DOHH2 (cell line): ENCODE results near the gene OTOF.

Experiments used
- H3F3A ChIP-seq: fragments of 200-600 bp; sonication (generic), shearing (Covaris generic); 2 replicates; pipeline ENCODE4 v1.6.0; 2016; ENCODE audit warnings: antibody characterized with exemption, mild to moderate bottlenecking; ENCODE audit not compliant: control insufficient read depth, insufficient read depth
- H3K27ac ChIP-seq: fragments of 200-600 bp; sonication (generic); 2 replicates; pipeline ENCODE4 v1.5.1; 2014; ENCODE audit warnings: low read depth, mild to moderate bottlenecking, low read length, moderate library complexity
- H3K27me3 ChIP-seq: fragments of 200-600 bp; sonication (generic); 2 replicates; pipeline ENCODE4 v1.6.1; 2014; ENCODE audit warnings: mild to moderate bottlenecking, low read length, mixed read lengths; ENCODE audit not compliant: control insufficient read depth
- H3K36me3 ChIP-seq: fragments of 200-600 bp; sonication (generic); 2 replicates; pipeline ENCODE4 v1.6.1; 2014; ENCODE audit warnings: mild to moderate bottlenecking, low read length, moderate library complexity, mixed read lengths; ENCODE audit not compliant: control insufficient read depth
- H3K4me1 ChIP-seq: fragments of 200-600 bp; sonication (generic); 2 replicates; pipeline ENCODE4 v1.6.1; 2014; ENCODE audit warnings: mild to moderate bottlenecking, low read length, mixed read lengths; ENCODE audit not compliant: control insufficient read depth
- H3K4me2 ChIP-seq: fragments of 200-600 bp; sonication (generic); 2 replicates; pipeline ENCODE4 v1.6.0; 2014; ENCODE audit warnings: mild to moderate bottlenecking, low read length, moderate library complexity
- H3K4me3 ChIP-seq: fragments of 200-600 bp; sonication (generic); 2 replicates; pipeline ENCODE4 v1.5.1; 2014; ENCODE audit warnings: mild to moderate bottlenecking, low read length, mixed read lengths
- H3K79me2 ChIP-seq: fragments of 200-600 bp; sonication (generic); 2 replicates; pipeline ENCODE4 v1.6.1; 2014; ENCODE audit warnings: mild to moderate bottlenecking, low read length, mixed read lengths; ENCODE audit not compliant: control insufficient read depth
- H3K9me2 ChIP-seq: fragments of 200-600 bp; sonication (generic); replicated peaks from 2 replicates; pipeline ENCODE4 v1.6.1; 2014; ENCODE audit warnings: mild to moderate bottlenecking, low read length, mixed read lengths; ENCODE audit not compliant: control insufficient read depth
- H3K9me3 ChIP-seq: fragments of 200-600 bp; sonication (generic); 2 replicates; pipeline ENCODE4 v1.6.1; 2014; ENCODE audit warnings: antibody characterized with exemption, low read length, mixed read lengths; ENCODE audit not compliant: control insufficient read depth, insufficient read depth
- H4K20me1 ChIP-seq: fragments of 200-600 bp; sonication (generic); 2 replicates; pipeline ENCODE4 v1.6.0; 2014; ENCODE audit warnings: low read depth, mild to moderate bottlenecking, antibody characterized with exemption, low read length, moderate library complexity; ENCODE audit not compliant: control insufficient read depth, insufficient read depth
- EZH2phosphoT487 ChIP-seq: fragments of 200-600 bp; sonication (generic); IDR thresholded peaks from 2 replicates; pipeline ENCODE4 v1.6.1; 2017; ENCODE audit warnings: borderline replicate concordance, mild to moderate bottlenecking, antibody characterized with exemption, low read length, moderate library complexity, mixed read lengths
- TF ChIP-seq, protein P1 (sequence below): fragments of 200-600 bp; sonication (generic); IDR thresholded peaks from one replicate; pipeline ENCODE4 v1.5.1; 2014; ENCODE audit warnings: antibody characterized with exemption, mild to moderate bottlenecking, low read depth, low read length; ENCODE audit not compliant: poor library complexity, severe bottlenecking

The OTOF gene

GRCh38 chr2:26407526-26407925 is 70.4 kb downstream of the OTOF start:
- Histone ChIP-seq H3K9me3 (no peaks in the 10 kb centered on the region), H3K4me2 (no peak overlapping the region), H3K36me3 (no peaks in the 10 kb centered on the region), H3K4me3 (no peak overlapping the region), H3F3A (no peaks in the 10 kb centered on the region), H3K79me2 (no peaks in the 10 kb centered on the region), H4K20me1 (no peaks in the 10 kb centered on the region), H3K4me1 (no peaks in the 10 kb centered on the region), H3K27me3 (peaks cover 14% of the 10 kb centered on the region), H3K27ac (no peak overlapping the region), H3K9me2 (no peaks in the 10 kb centered on the region)
- TF ChIP-seq, protein P1, sequence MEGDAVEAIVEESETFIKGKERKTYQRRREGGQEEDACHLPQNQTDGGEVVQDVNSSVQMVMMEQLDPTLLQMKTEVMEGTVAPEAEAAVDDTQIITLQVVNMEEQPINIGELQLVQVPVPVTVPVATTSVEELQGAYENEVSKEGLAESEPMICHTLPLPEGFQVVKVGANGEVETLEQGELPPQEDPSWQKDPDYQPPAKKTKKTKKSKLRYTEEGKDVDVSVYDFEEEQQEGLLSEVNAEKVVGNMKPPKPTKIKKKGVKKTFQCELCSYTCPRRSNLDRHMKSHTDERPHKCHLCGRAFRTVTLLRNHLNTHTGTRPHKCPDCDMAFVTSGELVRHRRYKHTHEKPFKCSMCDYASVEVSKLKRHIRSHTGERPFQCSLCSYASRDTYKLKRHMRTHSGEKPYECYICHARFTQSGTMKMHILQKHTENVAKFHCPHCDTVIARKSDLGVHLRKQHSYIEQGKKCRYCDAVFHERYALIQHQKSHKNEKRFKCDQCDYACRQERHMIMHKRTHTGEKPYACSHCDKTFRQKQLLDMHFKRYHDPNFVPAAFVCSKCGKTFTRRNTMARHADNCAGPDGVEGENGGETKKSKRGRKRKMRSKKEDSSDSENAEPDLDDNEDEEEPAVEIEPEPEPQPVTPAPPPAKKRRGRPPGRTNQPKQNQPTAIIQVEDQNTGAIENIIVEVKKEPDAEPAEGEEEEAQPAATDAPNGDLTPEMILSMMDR = no peak
- TF ChIP-seq EZH2phosphoT487 = no peak
